ENCODE results near the gene LKAAEAR1. TPM values are rescaled to one million over a fixed set of nuclear protein-coding genes. Genes with fewer than 3 reads are reported as not detected.

The LKAAEAR1 gene
- total RNA-seq, 3 donors from 2014 or later, result 0.64 TPM; not detected in 2

GRCh38 chr20:64055893-64056638 lies 28.1 kb downstream of the LKAAEAR1 start:
- DNase-seq (ENCODE audit: low spot score in 2 of 2), result no peak
- peak overlapping the region in 1 of 2 donors; percentile 70 for H3K27ac ChIP-seq
- TF ChIP-seq POLR2AphosphoS5 (IDR thresholded peaks at IDR 0.05), result peak in 1 of 3 donors; percentile 24
- TF ChIP-seq CTCF (IDR thresholded peaks at IDR 0.05), result no peak
- no peak for TF ChIP-seq POLR2A (IDR thresholded peaks at IDR 0.05)
- no peaks in the 10 kb centered on the region for H3K9me3 ChIP-seq
- no peak overlapping the region for H3K4me3 ChIP-seq
- no peaks in the 10 kb centered on the region for H3K4me1 ChIP-seq
- intact Hi-C loops (cut with DNase I; ENCODE audit: low total_unique reads), result no loop called here
- H3K27me3 ChIP-seq, result peaks cover 5 to 42% of the 10 kb centered on the region in 2 donors
- no peaks in the 10 kb centered on the region for H3K36me3 ChIP-seq

- Histone ChIP-seq H3K9me3 (no peaks in the 10 kb centered on the region), H3K4me1 (no peaks in the 10 kb centered on the region), H3K27ac (peak overlapping the region in 1 of 2 donors; percentile 70), H3K4me3 (no peak overlapping the region), H3K27me3 (peaks cover 5 to 48% of the 10 kb centered on the region in 2 donors), H3K36me3 (no peaks in the 10 kb centered on the region)
- intact Hi-C loops (cut with DNase I; ENCODE audit: low total_unique reads), result no loop called here
- DNase-seq (ENCODE audit: low spot score in 2 of 2), result no peak
- TF ChIP-seq POLR2AphosphoS5 (IDR thresholded peaks at IDR 0.05) (no peak), POLR2A (IDR thresholded peaks at IDR 0.05) (no peak), CTCF (IDR thresholded peaks at IDR 0.05) (no peak)
These were observed 28.8 kb downstream of the LKAAEAR1 start for GRCh38 chr20:64055396-64055892.

- Histone ChIP-seq H3K27me3 (peaks cover 5 to 58% of the 10 kb centered on the region in 2 donors), H3K36me3 (no peaks in the 10 kb centered on the region), H3K27ac (peak overlapping the region in 1 of 2 donors; percentile 80), H3K4me3 (no peak overlapping the region), H3K9me3 (no peaks in the 10 kb centered on the region), H3K4me1 (no peaks in the 10 kb centered on the region)
- no peak for TF ChIP-seq CTCF (IDR thresholded peaks at IDR 0.05)
- no peak for TF ChIP-seq POLR2AphosphoS5 (IDR thresholded peaks at IDR 0.05)
- no peak for TF ChIP-seq POLR2A (IDR thresholded peaks at IDR 0.05)
- DNase-seq (ENCODE audit: low spot score in 2 of 2), result no peak
- intact Hi-C loops (cut with DNase I; ENCODE audit: low total_unique reads), result no loop called here
These were observed 30.1 kb downstream of the LKAAEAR1 start for GRCh38 chr20:64053841-64054661.

- Histone ChIP-seq H3K27me3 (peaks cover 7 to 65% of the 10 kb centered on the region in 2 donors), H3K9me3 (no peaks in the 10 kb centered on the region), H3K4me1 (peaks cover 0 to 4% of the 10 kb centered on the region in 2 donors), H3K36me3 (no peaks in the 10 kb centered on the region), H3K4me3 (no peak overlapping the region), H3K27ac (peak overlapping the region in 1 of 2 donors; percentile 80)
- TF ChIP-seq POLR2A (IDR thresholded peaks at IDR 0.05) (no peak), CTCF (IDR thresholded peaks at IDR 0.05) (no peak), POLR2AphosphoS5 (IDR thresholded peaks at IDR 0.05) (no peak)
- intact Hi-C loops (cut with DNase I; ENCODE audit: low total_unique reads), result no loop called here
- no peak for DNase-seq (ENCODE audit: low spot score in 2 of 2)
These were observed 31.0 kb downstream of the LKAAEAR1 start for GRCh38 chr20:64052987-64053840.

Data from breast epithelium (tissue), 4 donors.